HT-29 (cell line): ENCODE data around the gene APBB1IP. TPM values are rescaled to one million over a fixed set of nuclear protein-coding genes. Genes with fewer than 3 reads are reported as not detected.

ENCODE experiments used
- DNase-seq: peaks from one replicate; pipeline ENCODE4 v3.0.0-alpha.2; 2015; ENCODE audit warnings: low spot score
- total RNA-seq: library from RNA; depleted of rRNA; stranded (reverse); fragments of >200 nt; shearing (Covaris generic); gene quantifications from 2 replicates; pipeline ENCODE4 v1.2.3, GENCODE V29; 2014

APBB1IP gene
- total RNA-seq, 1 experiment from 2014 or later, result not detected

DNA sequence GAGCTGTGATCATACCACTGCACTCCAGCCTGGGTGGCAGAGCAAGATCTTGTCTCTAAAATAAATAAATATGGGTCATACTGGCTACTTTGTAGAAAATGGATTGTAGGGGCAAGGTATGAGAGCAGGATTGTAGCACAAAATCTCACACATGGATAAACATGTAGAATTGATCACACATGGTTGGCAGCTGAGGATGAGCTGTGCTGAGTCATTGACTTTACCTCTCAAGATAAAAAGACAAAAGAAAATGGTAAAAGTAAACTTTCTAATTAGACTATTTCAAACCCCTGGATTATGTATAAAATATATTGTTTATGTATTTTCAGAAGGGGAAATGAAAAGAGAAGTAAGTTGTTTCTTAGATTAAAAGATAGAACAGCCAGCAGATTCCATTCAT is 69.3 kb downstream of the APBB1IP start:
- DNase-seq, result no peak

DNA sequence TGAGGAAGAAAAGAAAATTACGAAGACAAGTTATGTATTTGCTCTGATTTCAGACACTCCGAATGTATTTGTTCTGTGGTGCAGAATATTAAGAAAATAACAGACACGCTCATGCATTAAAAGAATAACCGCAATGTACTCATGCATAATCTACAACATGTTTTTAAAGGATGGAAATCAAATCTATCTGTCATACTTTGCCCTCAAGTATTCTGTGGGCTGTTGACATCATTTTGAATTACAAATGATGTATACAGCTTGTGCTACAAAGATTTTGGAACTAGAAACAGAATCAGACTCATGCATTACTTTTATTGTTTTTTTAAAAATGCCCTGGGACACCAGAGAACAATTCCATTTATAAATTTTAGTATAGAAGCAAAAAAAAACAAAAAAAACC is 69.9 kb downstream of the APBB1IP start:
- no peak for DNase-seq

- DNase-seq, result no peak
These were observed 71.2 kb downstream of the APBB1IP start for GRCh38 chr10:26509307-26509706.

GRCh38 chr10:26513101-26513500 is 75.0 kb downstream of the APBB1IP start:
- no peak for DNase-seq

DNA sequence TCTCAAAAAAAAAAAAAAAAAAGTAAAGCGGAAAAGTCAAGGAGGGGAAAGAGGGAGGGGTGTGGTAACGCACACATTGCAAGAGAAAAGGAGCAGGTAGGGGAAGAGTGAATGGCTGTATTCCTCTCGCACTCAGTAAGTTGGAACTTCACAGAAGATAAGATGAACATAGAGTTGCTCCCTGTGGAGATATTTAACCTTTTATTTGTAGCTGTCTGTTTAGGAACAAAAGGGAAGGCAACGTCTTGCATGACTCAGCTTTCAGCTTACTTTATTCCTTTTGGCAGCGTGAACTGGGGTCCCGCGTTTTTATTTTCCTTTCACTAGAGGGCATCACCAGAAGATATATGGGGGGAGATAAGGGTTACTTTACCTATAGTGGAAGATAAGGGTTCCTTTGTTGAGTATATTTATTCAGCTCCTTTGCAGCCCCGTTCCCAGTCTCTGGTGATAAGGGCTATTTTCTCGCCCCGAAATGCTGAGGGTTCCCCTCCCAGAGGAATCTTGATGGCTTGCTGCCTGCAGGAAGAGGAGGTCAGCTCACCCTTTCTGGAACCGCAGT is 78.5 kb downstream of the APBB1IP start:
- no peak for DNase-seq

- no peak for DNase-seq
These were observed 79.2 kb downstream of the APBB1IP start for GRCh38 chr10:26517141-26517867.

DNA sequence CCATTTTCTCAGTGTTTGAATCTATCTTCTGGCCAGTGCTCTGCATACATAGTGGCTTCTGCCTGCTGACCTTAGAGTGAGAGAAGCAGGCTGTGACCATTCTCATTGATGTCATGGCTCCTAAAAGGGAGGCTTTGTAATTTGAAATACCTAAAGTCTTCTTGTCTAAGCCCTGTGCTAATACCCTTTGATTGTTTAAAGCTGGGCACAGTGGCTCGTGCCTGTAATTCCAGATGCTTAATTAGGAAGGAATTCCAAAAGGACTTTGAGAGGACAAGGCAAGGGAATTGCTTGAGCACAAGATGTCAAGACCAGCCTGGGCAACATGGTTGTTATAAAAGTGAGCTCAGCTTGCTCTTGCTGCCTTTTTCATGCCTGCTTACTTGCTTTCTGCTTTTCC is 81.7 kb downstream of the APBB1IP start:
- DNase-seq, result no peak

DNA sequence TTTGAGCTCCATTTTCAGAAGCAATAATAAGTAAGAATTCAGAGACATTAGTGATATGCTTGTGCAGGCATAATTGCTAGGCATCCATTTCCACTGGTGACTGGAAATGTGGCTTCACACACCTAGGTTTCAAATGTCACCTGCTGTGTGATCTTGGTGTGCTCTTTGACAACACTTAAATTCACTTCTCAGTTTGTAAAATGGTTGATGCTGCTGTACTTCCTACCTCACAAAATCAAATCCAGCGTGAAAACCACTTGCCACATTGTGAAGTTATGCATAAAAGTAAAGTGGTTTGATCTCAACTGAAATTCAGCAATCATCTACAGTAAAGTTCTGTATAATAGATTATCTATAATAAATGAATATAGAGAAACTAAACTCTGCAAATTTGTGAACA is 82.4 kb downstream of the APBB1IP start:
- no peak for DNase-seq

DNA sequence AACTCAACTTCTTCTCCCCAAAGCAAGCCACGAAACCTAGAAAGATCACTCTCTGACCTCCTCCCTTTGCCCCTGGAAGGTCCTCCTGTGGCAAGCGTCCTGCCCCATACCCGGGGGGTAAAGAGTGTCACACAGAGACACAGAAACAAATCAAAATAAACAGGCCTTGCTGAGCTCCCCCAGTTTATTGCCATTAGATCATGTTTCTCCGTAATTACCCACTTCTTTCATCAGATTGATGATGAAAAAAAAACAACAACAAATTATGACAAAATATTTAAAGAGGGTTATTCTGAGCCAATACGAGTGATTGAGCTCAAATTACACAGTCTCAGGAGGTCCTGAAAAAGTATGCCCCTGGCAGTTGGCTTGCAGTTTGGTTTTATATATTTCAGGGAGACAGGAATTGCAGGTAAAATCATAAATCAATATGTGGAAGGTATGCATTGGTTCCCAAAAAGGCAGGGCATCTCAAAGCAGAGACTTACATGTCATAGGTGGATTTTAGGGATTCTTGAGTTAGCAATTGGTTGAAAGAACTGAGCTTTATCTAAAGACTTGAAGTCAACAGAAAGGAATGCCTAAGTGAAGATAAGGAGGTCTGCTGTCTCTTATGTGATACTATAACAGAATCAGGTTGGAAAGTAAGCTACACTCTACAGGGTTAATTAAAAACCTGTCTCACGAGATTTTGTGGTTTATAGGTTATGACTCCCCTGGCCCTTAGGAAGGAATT is 86.2 kb downstream of the APBB1IP start:
- no peak for DNase-seq

- no peak for DNase-seq
These were observed 87.4 kb downstream of the APBB1IP start for GRCh38 chr10:26525586-26525985.

GRCh38 chr10:26527018-26527417 is 88.9 kb downstream of the APBB1IP start:
- no peak for DNase-seq

DNA sequence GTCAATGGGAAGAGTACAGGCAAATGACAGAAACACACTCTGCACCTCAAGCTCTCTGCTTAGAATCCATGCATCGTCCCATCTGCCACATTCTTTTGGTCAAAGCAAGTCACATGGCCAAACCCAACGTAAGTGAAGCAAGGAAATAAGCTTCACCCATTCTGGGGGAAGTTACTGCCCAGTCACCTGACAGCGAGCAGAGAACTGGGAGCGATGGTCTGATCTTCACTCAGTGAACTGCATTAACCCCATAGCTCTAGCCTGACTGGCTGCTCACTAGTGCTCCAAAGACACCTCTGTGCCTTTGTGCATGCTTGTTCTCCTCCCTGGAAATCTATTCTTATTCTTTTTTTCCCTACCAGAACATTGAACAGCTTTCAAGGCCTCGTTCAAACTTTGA is 89.9 kb downstream of the APBB1IP start:
- no peak for DNase-seq

GRCh38 chr10:26528715-26529393 is 90.7 kb downstream of the APBB1IP start:
- no peak for DNase-seq

GRCh38 chr10:26534384-26534783 is 96.2 kb downstream of the APBB1IP start:
- DNase-seq, result peak; percentile 14

DNA sequence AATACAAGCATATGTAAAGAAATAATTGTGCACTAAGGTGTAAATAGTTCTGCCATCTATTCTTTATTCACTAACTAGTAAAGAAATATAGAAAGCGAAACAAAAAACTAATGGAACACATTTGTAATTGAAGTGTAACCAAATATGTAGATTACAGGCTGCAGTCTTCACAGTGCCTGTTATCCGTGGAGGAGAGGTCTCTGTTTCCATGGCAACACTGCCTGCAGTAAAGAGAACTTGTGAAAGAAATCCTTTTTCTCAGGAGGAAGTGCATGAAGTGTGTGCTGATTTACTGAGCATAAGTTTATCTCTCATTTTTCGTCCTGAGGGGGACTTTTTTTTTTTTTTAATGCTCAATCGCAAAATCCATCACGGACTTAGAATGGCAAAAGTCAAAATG is 102.5 kb downstream of the APBB1IP start:
- DNase-seq, result no peak

DNA sequence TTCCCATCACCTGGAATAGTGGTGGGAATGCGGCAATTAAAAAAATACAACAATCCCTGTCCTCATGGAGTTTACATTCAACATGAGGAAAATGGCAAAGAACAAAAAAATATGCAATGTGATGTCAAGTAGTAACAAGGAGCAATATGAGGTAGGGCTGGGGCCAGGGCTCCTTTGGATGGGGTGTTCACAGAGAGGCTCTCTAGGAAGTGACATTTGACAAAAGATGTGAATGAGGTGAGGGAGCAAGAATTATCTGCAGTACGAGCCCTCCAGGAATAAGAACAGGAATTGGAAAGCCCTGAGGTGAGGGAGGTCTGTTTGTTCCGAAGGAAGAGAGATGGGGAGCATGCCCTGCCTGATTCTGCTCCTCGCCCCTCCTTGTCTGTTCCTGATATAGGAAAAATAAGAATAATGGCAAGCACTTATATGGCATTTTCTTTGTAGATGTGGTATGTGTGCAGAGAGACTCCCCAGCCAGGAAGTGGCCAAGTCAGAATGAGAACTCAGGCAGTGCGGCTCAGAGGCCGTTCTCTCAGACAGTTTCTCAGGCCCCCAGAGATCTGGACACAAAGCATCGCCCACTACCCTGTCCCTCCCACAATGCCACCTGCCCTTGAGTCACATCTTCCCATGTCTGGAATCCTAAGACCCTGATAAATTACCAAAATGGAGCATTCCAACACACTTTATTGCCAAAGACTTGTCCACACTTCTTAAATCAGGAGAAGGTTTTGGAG is 105.6 kb downstream of the APBB1IP start:
- DNase-seq, result no peak

GRCh38 chr10:26544932-26545331 is 106.8 kb downstream of the APBB1IP start:
- no peak for DNase-seq

DNA sequence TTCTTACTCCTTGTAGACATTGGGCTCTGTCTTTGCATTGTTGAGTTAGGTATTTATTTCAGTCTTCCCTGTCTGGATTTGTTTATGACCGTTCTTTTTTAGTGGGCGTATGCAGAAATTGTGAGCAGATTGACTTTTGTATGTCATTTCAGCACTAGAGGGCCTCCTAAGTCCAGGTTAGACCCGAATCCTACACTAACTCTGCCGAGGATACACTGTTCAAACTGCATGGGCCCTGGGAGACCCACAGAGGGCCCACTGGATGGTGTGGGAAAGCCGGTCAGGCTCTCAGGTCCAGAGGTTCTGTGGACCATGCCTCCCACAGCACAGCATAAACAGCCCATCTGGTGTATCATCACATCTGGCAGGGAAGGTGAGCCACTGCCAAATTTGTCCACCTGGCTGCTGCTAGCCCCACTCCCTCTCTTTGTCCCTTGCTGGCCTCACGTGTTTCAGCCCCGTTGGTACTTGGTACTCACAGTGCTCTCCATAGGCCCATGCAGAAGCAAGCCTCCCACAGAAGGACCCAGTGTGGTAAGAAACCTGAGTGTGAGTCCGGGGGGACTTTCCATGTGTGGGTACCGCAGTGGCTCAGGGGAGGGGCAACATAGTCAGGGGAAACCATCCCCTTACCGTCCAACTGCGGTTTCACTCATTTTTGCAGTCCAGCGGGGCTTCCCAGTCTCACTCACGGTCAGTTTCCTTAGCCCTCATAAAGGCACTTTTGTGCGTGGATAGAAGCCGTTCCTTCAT is 112.8 kb downstream of the APBB1IP start:
- peak; percentile 28 for DNase-seq

GRCh38 chr10:26554246-26554645 is 116.1 kb downstream of the APBB1IP start:
- DNase-seq, result no peak

DNA sequence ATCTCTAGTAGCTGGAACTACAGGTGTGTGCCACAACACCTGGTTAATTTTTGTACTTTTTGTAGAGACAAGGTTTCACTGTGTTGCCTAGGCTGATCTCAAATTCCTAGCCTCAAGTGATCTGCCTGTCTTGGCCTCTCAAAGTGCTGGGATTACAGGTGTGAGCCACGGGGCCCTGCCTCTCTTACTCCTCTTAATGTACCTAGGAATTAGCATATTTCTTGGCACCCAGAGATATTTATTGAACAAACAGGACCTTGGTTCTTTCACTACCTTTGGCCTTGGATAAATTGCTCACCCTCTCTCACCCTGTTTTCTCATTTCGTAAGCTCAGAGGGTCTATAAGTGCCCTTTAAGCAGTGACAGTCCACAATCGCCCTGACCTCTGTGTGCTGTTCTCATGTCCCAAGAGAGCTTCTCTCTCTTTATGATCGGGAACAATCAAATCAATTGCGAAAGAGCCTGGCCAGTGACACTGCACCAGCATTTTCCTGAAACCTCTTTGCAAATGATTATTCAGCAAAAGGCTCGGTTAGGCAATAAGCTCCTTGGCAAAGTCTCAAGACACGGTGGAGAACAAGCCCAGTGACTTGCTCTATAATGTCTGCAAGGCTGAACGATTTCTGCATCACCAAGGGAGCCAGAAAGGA is 117.7 kb downstream of the APBB1IP start:
- DNase-seq, result no peak
